H1 (cell line): Measurements from ENCODE around the gene COQ10B. TPM values are rescaled to one million over a fixed set of nuclear protein-coding genes. Genes with fewer than 3 reads are reported as not detected.

Experiments used
- CTCF ChIA-PET: fragments of 300-600 bp; sonication (Branson Sonifier 250); formaldehyde crosslinking; loops from one replicate; lab custom pipeline; 2021; ENCODE audit not compliant: partially characterized antibody; lab: Charles Lee
- POLR2A ChIA-PET: fragments of 300-600 bp; sonication (Branson Sonifier 250); formaldehyde crosslinking; loops from one replicate; lab custom pipeline; 2021; ENCODE audit warnings: inconsistent platforms; ENCODE audit not compliant: partially characterized antibody; lab: Charles Lee
- DNase-seq, 2 experiments: peaks; one replicate each; pipeline versions ENCODE4 v3.0.0 to v3.0.0-alpha.2; 2010 to 2022; ENCODE audit warnings: low spot score in 2 of 2, low read depth in 1 of 2, mixed read lengths in 1 of 2
- FAIRE-seq: peaks from 2 replicates; lab custom pipeline; 2011; peaks lifted over from hg19 to GRCh38; lab: Jason Lieb, UNC
- H2AFZ ChIP-seq: 2 replicates; pipeline ENCODE4 v1.8.1; 2012; ENCODE audit warnings: low read length, inconsistent platforms
- H2AK5ac ChIP-seq: 2 replicates; pipeline ENCODE4 v1.6.1; 2013; ENCODE audit warnings: low read depth, low read length
- H2BK120ac ChIP-seq: replicated peaks from 2 replicates; pipeline ENCODE3; 2013; ENCODE audit warnings: low read depth, low read length, inconsistent platforms
- H2BK12ac ChIP-seq: 2 replicates; pipeline ENCODE4 v1.6.1; 2013; ENCODE audit warnings: low read depth, low read length
- H2BK15ac ChIP-seq: 2 replicates; pipeline ENCODE4 v1.6.1; 2013; ENCODE audit warnings: low read length
- H2BK20ac ChIP-seq: 2 replicates; pipeline ENCODE4 v1.6.1; 2013; ENCODE audit warnings: low read length
- H2BK5ac ChIP-seq: 2 replicates; pipeline ENCODE4 v1.6.1; 2013; ENCODE audit warnings: low read depth, low read length
- H3K14ac ChIP-seq: 2 replicates; pipeline ENCODE4 v1.6.1; 2013; ENCODE audit warnings: inconsistent platforms; ENCODE audit not compliant: insufficient read length
- H3K18ac ChIP-seq: 2 replicates; pipeline ENCODE4 v1.6.1; 2013; ENCODE audit warnings: low read length; ENCODE audit errors: extremely low read depth
- H3K23ac ChIP-seq: 2 replicates; pipeline ENCODE4 v1.6.1; 2013; ENCODE audit warnings: inconsistent platforms; ENCODE audit not compliant: insufficient read length
- H3K23me2 ChIP-seq: 2 replicates; pipeline ENCODE4 v1.6.1; 2013; ENCODE audit warnings: low read depth, low read length
- H3K27ac ChIP-seq: 2 replicates; pipeline ENCODE4 v1.6.1; 2011; ENCODE audit warnings: low read depth, low read length, inconsistent platforms
- H3K27me3 ChIP-seq, 4 experiments: replicated peaks in 1 of 4; 1 replicate in 1 of 4; 2 replicates in 3 of 4; pipeline versions ENCODE4 v1.6.1 to v1.8.1; 2011 to 2013; ENCODE audit warnings: low read length in 3 of 4, mild to moderate bottlenecking in 3 of 4, inconsistent platforms in 2 of 4, mixed read lengths in 2 of 4, moderate library complexity in 1 of 4; ENCODE audit not compliant: control insufficient read depth in 3 of 4, insufficient read depth in 3 of 4; ENCODE audit errors: extremely low read depth in 1 of 4
- H3K36me3 ChIP-seq, 4 experiments: 2 replicates each; pipeline versions ENCODE4 v1.6.1 to v1.8.1; 2011 to 2013; ENCODE audit warnings: mild to moderate bottlenecking in 4 of 4, low read length in 3 of 4, moderate library complexity in 2 of 4, control low read depth in 1 of 4, inconsistent platforms in 1 of 4; ENCODE audit not compliant: insufficient read depth in 4 of 4, control insufficient read depth in 2 of 4
- H3K4ac ChIP-seq: replicated peaks from 2 replicates; pipeline ENCODE3; 2013; ENCODE audit warnings: low read length, low read depth, mixed read lengths, inconsistent platforms; ENCODE audit not compliant: insufficient read length
- H3K4me1 ChIP-seq, 4 experiments: replicated peaks in 1 of 4; 1 replicate in 1 of 4; 2 replicates in 3 of 4; pipeline versions ENCODE4 v1.6.1 to v1.8.1; 2011 to 2013; ENCODE audit warnings: low read length in 3 of 4, inconsistent platforms in 2 of 4, mixed read lengths in 1 of 4; ENCODE audit not compliant: insufficient read depth in 4 of 4, control insufficient read depth in 3 of 4
- H3K4me2 ChIP-seq, 2 experiments: 2 replicates each; pipeline versions ENCODE4 v1.6.1 to v1.8.1; 2011 to 2013; ENCODE audit warnings: low read depth in 2 of 2, low read length in 2 of 2, control low read depth in 1 of 2, inconsistent platforms in 1 of 2, mild to moderate bottlenecking in 1 of 2; ENCODE audit not compliant: insufficient read depth in 1 of 2
- H3K4me3 ChIP-seq, 4 experiments: fragments of 200-600, 300-600 bp in 1 of 4; sonication (generic), shearing (Covaris generic), sonication (Bioruptor Twin) in 1 of 4; 2 replicates each; pipeline versions ENCODE4 v1.5.1 to v1.8.1; 2011 to 2016; ENCODE audit warnings: low read length in 4 of 4, low read depth in 3 of 4, control low read depth in 2 of 4, inconsistent platforms in 2 of 4, mild to moderate bottlenecking in 2 of 4, mixed read lengths in 1 of 4, moderate library complexity in 1 of 4; ENCODE audit not compliant: insufficient read depth in 2 of 4; ENCODE audit errors: extremely low read depth in 1 of 4
- H3K56ac ChIP-seq: replicated peaks from 2 replicates; pipeline ENCODE3; 2013; ENCODE audit warnings: low read depth, mild to moderate bottlenecking, mixed read lengths, low read length, inconsistent platforms; ENCODE audit not compliant: insufficient read length
- H3K79me1 ChIP-seq: 2 replicates; pipeline ENCODE4 v1.6.1; 2013; ENCODE audit warnings: low read depth, low read length, control low read depth
- H3K79me2 ChIP-seq, 2 experiments: 2 replicates each; pipeline versions ENCODE4 v1.6.1 to v1.8.1; 2012 to 2013; ENCODE audit warnings: low read length in 2 of 2, mild to moderate bottlenecking in 2 of 2, inconsistent platforms in 1 of 2; ENCODE audit not compliant: insufficient read depth in 2 of 2, control insufficient read depth in 1 of 2
- H3K9ac ChIP-seq, 4 experiments: replicated peaks in 1 of 4; 1 replicate in 1 of 4; 2 replicates in 3 of 4; pipeline versions ENCODE4 v1.6.1 to v1.8.1; 2011 to 2013; ENCODE audit warnings: low read depth in 3 of 4, low read length in 3 of 4, control low read depth in 2 of 4, mild to moderate bottlenecking in 2 of 4, moderate library complexity in 2 of 4, inconsistent platforms in 1 of 4; ENCODE audit errors: extremely low read depth in 1 of 4
- H3K9me3 ChIP-seq, 2 experiments: 2 replicates each; pipeline versions ENCODE4 v1.6.1 to v1.8.1; 2012 to 2013; ENCODE audit warnings: mild to moderate bottlenecking in 2 of 2, moderate library complexity in 2 of 2, control low read depth in 1 of 2, inconsistent platforms in 1 of 2, low read depth in 1 of 2, low read length in 1 of 2, mixed read lengths in 1 of 2; ENCODE audit not compliant: insufficient read depth in 2 of 2
- H4K20me1 ChIP-seq, 2 experiments: replicated peaks in 1 of 2; 2 replicates each; pipeline versions ENCODE3 to v1.8.1; 2011 to 2013; ENCODE audit warnings: inconsistent platforms in 2 of 2, low read length in 2 of 2, mild to moderate bottlenecking in 1 of 2; ENCODE audit not compliant: insufficient read depth in 2 of 2, control insufficient read depth in 1 of 2
- H4K5ac ChIP-seq: 2 replicates; pipeline ENCODE4 v1.6.1; 2013; ENCODE audit warnings: low read length, low read depth, mixed read lengths, inconsistent platforms; ENCODE audit not compliant: insufficient read length
- H4K8ac ChIP-seq: 2 replicates; pipeline ENCODE4 v1.8.0; 2013; ENCODE audit warnings: mild to moderate bottlenecking, moderate library complexity, low read length, inconsistent platforms; ENCODE audit not compliant: insufficient read depth; ENCODE audit errors: extremely low read depth
- H4K91ac ChIP-seq: replicated peaks from 2 replicates; pipeline ENCODE3; 2013; ENCODE audit warnings: low read length, mixed read lengths, inconsistent platforms; ENCODE audit not compliant: insufficient read length
- ATF3 ChIP-seq: IDR thresholded peaks from 2 replicates; pipeline ENCODE4 v1.6.1; 2011; ENCODE audit warnings: low read depth, mild to moderate bottlenecking, low read length; ENCODE audit not compliant: insufficient read depth
- BACH1 ChIP-seq: IDR thresholded peaks from 2 replicates; pipeline ENCODE4 v1.6.1; 2012; ENCODE audit warnings: low read length, improper control_type of control experiment
- CHD2 ChIP-seq: IDR thresholded peaks from 2 replicates; pipeline ENCODE4 v1.6.1; 2012; ENCODE audit warnings: low read length, improper control_type of control experiment
- EP300 ChIP-seq, 2 experiments: IDR thresholded peaks; 1 replicate in 1 of 2; 2 replicates in 1 of 2; pipeline ENCODE4 v1.6.1; 2011 to 2012; ENCODE audit warnings: low read depth in 2 of 2, low read length in 2 of 2, mild to moderate bottlenecking in 2 of 2, borderline replicate concordance in 1 of 2, inconsistent platforms in 1 of 2, moderate library complexity in 1 of 2
- GABPA ChIP-seq: IDR thresholded peaks from 2 replicates; pipeline ENCODE4 v1.6.1; 2011; ENCODE audit warnings: mild to moderate bottlenecking, low read length, moderate library complexity, borderline replicate concordance; ENCODE audit not compliant: insufficient read depth
- KDM4A ChIP-seq: IDR thresholded peaks from one replicate; pipeline ENCODE4 v1.7.1; 2012; ENCODE audit warnings: low read depth, mild to moderate bottlenecking, moderate library complexity, low read length, inconsistent platforms; ENCODE audit not compliant: severe bottlenecking
- NRF1 ChIP-seq: IDR thresholded peaks from 2 replicates; pipeline ENCODE4 v1.6.1; 2011; ENCODE audit warnings: mild to moderate bottlenecking, low read depth, low read length, improper control_type of control experiment
- PHF8 ChIP-seq: fragments of 200-600 bp; sonication (generic); conservative IDR thresholded peaks from 2 replicates; pipeline ENCODE4 v1.7.1; 2012; ENCODE audit warnings: low read depth, mild to moderate bottlenecking, inconsistent platforms, low read length, moderate library complexity
- POLR2A ChIP-seq, 2 experiments: IDR thresholded peaks; 1 replicate in 1 of 2; 2 replicates in 1 of 2; pipeline ENCODE4 v1.6.1; 2011; ENCODE audit warnings: low read depth in 2 of 2, low read length in 2 of 2, mild to moderate bottlenecking in 2 of 2; ENCODE audit errors: control extremely low read depth in 1 of 2
- RBBP5 ChIP-seq: IDR thresholded peaks from 2 replicates; pipeline ENCODE4 v1.7.1; 2012; ENCODE audit warnings: low read depth, mild to moderate bottlenecking, inconsistent platforms, low read length, moderate library complexity, borderline replicate concordance
- SP1 ChIP-seq: IDR thresholded peaks from 2 replicates; pipeline ENCODE4 v1.6.1; 2011; ENCODE audit warnings: low read depth, low read length
- TAF7 ChIP-seq: optimal IDR thresholded peaks from 2 replicates; pipeline ENCODE3; 2011; ENCODE audit warnings: low read depth, mild to moderate bottlenecking, inconsistent platforms, low read length, moderate library complexity, borderline replicate concordance
- TBP ChIP-seq: IDR thresholded peaks from 2 replicates; pipeline ENCODE4 v1.6.1; 2011; ENCODE audit warnings: low read depth, low read length, improper control_type of control experiment
- ZNF274 ChIP-seq: IDR thresholded peaks from 2 replicates; pipeline ENCODE4 v1.7.0; 2012; ENCODE audit warnings: low read length, borderline replicate concordance; ENCODE audit errors: extremely low read depth
- WGBS, 2 experiments: shearing (Covaris generic) in 1 of 2; methylation state at CpG; one replicate each; pipeline versions ENCODE4 v1.1.6 to v1.1.7; 2013 to 2015; ENCODE audit warnings: low lambda C conversion rate in 2 of 2, mixed read lengths in 2 of 2, inconsistent platforms in 1 of 2, low coverage in 1 of 2, missing lambda C conversion rate in 1 of 2; ENCODE audit not compliant: insufficient replicate concordance in 2 of 2, insufficient coverage in 1 of 2, insufficient read length in 1 of 2; ENCODE audit errors: extremely low coverage in 1 of 2, missing lambda C conversion rate in 1 of 2; 5-methylcytosine and 5-hydroxymethylcytosine counted together
- polyA plus RNA-seq, 7 experiments: library from polyadenylated mRNA; depleted of rRNA in 3 of 7; stranded (reverse) in 5 of 7; unstranded in 2 of 7; fragments of >200 nt in 5 of 7; fragments of 200-250 nt in 2 of 7; gene quantifications; 1 replicate in 5 of 7; 2 replicates in 1 of 7; 4 replicates in 1 of 7; pipeline versions ENCODE4 v1.2.1 to v1.2.3, GENCODE V29; 2011 to 2013; ENCODE audit warnings: missing spikeins in 2 of 7, mixed read lengths in 2 of 7
- total RNA-seq: library from RNA; stranded (reverse); fragmentation: NEBNext Ultra II Directional; extraction: Animal tissue kit (Norgen Biotek cat#: 25700); gene quantifications from 2 replicates; pipeline ENCODE4 v1.2.1, GENCODE V29; 2021

COQ10B gene
- total and polyA plus RNA-seq, 2 of the 8 experiments (the other 6 are each of a cell fraction or from before 2014, with no cell fraction given): 1.9 to 17.3 TPM

DNA sequence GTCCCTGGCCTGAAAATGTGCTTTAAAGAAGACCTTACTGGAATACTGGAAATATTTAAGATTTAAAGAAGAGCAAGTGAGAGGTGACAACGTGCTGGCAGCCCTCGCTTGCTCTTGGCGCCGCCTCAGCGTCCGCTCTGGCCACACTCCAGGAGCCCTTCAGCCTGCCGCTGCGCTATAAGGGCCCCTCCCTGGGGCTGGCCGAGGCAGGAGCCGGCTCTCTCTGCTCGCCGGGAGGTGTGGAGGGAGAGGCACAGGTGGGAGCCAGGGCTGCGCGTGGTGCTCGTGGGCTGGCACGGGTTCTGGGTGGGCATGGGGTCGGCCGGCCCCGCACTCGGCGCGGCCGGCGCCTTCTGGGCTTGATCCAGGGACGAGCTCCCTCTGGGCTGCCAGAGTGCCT, 2.9 kb upstream of the COQ10B start:
- Histone ChIP-seq H3K18ac (no peak overlapping the region), H3K27ac (no peak overlapping the region), H3K79me2 (peaks cover 9 to 15% of the 10 kb centered on the region in 2 experiments), H3K23me2 (peaks cover 3% of the 10 kb centered on the region), H2BK15ac (no peak overlapping the region), H2BK120ac (no peak overlapping the region), H3K36me3 (no peaks in the 10 kb centered on the region), H2AK5ac (no peak overlapping the region), H3K14ac (no peak overlapping the region), H2BK5ac (no peak overlapping the region), H3K4ac (no peak overlapping the region), H3K9ac (no peak overlapping the region), H4K8ac (peak overlapping the region; percentile 79), H3K56ac (no peak overlapping the region), H3K23ac (no peak overlapping the region), H3K9me3 (peaks cover 0 to 3% of the 10 kb centered on the region in 2 experiments; a peak in 1 of 4 replicates), H4K20me1 (peaks cover 0 to 2% of the 10 kb centered on the region in 2 experiments), H3K4me1 (peaks cover 0 to 5% (median 0%) of the 10 kb centered on the region in 4 experiments; a peak in 2 of 7 replicates), H4K5ac (no peak overlapping the region), H3K79me1 (peaks cover 2% of the 10 kb centered on the region), H3K4me2 (no peak overlapping the region), H4K91ac (no peak overlapping the region), H2BK20ac (no peak overlapping the region), H3K4me3 (no peak overlapping the region), H3K27me3 (no peaks in the 10 kb centered on the region), H2BK12ac (no peak overlapping the region), H2AFZ (no peak overlapping the region)
- 91% methylated on average over 6 of the region's 25 CpGs; no CpG with 5 or more reads in 1 of the 2 experiments for WGBS, 2 experiments
- no peak for FAIRE-seq
- POLR2A ChIA-PET: interaction anchor here (1.1 to 4.8 kb wide), 4 partner anchors 15 to 62 kb away, joined by 3 to 40 read pairs (median 13); partner anchors contain the start of genes HSPD1, HSPE1 and SF3B1
- DNase-seq: no peak
- CTCF ChIA-PET: interaction anchor here (0.5 to 2.4 kb wide), 5 partner anchors 10 to 1698 kb away, joined by 3 to 7 read pairs (median 4); no protein-coding TSS in a partner anchor
- TF ChIP-seq TBP (no peak), EP300 (IDR thresholded peaks at IDR 0.05; ENCODE audit: borderline replicate concordance in 1 of 2, low read depth in 2 of 2, low read length in 2 of 2) (no peak), ZNF274 (no peak), BACH1 (no peak), NRF1 (no peak), TAF7 (no peak), PHF8 (no peak), KDM4A (no peak), ATF3 (no peak), SP1 (no peak), POLR2A (IDR thresholded peaks at IDR 0.05; ENCODE audit: control extremely low read depth in 1 of 2, low read depth in 2 of 2, low read length in 2 of 2) (no peak), RBBP5 (no peak), GABPA (no peak), CHD2 (no peak)
